Occipital lobe (tissue), 2 donors: ENCODE data around the gene CHST11. TPM values are rescaled to one million over a fixed set of nuclear protein-coding genes. Genes with fewer than 3 reads are reported as not detected.
"Not testable (repeated sequence)": the region's sequence is repeated elsewhere in the genome, so short reads cannot be mapped to it uniquely, and the experiment has no call there.

Experiments
- DNase-seq: peaks from one replicate; lab custom pipeline; 2025; lab: John Stamatoyannopoulos, UW
- total RNA-seq: library from RNA; depleted of rRNA; stranded (reverse); fragments of >200 nt; gene quantifications from one replicate; pipeline ENCODE4 v1.2.3, GENCODE V29; 2014

CHST11 gene
- total RNA-seq, 1 donor from 2014 or later = 29.0 TPM

DNA sequence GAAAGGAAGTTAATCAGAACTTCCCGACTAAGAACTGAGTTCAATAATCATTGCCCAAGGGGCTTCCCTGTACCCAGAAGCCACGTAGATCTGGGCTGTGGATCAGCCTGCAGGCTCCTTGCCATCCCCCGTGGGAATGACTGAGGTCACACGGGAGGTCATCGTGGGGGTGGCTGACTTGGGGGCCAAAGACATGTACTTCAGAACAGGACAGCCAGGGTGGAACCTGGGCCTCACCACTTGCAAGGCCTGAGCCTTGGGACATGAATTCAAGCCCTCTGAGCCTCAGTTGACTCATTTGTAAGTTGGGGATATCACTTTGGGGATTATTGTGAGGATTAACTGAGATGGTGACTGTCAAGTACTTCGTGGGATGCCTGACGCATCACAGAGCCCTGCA, 280.4 kb downstream of the CHST11 start:
- DNase-seq = no peak

DNA sequence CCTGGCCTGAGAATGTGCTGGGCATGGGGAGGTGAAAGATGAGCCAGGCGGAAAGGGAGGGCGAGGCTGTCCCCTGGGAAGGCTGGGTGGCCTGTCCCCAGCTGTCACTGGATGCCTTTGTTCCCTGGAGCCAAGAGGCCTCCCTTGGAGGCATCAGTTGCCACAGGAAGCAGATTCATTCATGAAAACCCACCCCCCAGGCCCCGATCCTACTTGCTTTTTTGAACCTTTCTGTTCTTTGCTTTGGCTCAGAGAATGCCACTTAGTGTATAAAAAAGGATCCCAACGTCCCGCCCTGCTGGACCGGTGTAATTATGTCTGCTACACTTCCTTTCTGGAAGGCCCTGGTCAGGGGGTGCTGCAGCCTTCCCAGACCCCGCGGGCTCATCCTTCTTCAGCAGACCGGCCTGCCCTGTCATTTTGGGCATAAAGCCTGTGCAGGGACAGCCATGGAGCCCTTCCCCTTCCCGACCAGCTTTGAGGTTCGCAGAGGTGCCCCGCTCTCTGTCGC, 281.1 kb downstream of the CHST11 start:
- DNase-seq = no peak

DNA sequence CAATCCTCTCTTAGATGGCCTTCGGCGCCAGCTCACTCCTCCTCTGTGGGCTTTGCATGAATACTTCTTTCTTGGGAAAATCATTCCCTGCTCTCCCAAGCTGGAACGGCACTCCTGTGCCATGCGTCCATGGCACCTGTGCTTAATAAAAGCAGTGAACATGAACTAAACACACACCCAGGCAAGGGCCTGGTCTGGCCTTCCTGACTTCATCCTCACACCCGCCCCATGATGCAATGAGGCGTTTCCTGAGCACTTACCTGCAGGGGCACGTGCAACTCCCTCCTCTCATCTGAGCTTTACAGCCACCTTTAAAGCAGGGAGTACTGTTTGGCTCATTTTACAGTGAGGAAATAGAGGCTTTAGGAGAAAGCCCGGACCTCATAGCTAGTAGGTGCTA, 281.6 kb downstream of the CHST11 start:
- DNase-seq = no peak

DNA sequence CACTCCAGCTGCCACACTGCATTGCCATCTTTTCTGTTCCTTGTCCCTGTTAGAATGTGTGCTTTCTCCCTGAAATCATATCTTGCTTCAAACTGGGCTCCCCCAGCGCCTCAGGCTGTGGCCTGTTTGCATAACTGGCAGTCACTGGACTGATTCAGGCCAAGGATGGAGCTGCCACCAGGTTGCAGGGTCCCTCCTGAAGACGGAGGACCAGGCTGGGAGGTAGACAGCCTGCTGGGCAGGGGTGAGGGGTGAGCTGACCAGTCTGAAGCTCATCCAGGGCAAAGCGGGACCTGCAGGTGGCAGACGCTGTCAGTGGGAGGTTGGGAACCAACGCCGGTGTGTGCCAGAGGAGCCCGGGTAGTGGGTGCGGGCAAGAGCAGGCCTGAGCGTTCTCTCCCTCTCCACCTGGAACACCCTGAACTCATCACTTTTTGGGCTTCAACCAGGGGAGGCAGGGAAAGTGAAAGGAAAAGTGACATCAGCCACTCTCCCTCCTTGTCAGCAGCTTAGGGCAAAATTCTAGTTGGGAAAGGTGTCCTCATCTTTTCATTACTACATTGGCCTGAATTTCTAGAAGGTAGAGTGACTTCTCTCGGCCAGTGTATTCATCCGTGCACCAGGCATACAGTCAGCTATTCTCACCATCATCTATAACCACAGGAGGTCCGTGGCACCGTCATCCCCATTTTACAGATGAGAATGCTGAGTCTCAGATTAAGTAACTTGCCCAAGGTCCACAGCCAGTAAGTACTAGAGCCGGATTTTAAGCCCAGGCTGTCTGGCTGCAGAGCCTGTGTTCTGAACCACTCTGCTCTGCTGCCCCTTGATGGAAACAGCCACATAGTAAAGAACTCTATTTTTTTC, 282.3 kb downstream of the CHST11 start:
- no peak for DNase-seq

DNA sequence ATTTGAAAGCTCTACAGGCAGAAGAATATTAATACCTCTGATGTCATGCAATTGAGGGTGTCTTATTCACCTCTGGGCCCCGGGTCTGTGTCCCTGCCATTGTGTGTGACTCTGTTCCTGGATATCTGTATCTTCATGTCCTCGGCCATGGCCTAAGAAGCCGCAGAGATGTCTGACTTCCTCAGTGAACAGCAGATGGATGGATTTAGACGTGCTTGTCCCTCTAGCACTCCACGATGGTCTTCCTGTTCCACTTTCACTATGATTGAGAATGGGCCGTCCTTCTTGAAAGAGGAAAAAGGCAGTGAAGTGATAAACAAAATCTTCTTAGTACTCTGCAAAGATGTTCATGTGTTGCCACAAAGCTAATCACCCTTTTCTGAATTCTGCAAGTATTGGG, 283.9 kb downstream of the CHST11 start:
- DNase-seq = no peak

DNA sequence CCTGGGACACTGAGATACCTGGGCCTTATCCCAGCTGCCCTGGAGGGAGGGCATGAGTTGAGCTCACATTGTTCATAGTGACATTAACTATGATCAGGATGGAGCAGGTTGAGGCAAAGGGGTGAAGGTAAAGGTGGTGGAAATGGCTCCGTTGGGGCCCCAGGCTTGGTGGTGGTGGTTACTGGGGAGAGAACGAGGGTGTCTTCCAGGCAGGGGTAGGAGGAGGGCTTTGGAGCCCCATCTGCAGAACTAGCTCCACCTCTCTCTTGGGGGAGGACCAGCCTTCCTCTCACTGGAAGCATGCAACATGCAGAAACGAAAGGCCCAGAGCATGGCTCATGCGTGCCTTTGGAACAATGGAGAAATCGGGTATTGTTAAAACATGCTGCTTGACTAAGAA, 284.3 kb downstream of the CHST11 start:
- DNase-seq = no peak

DNA sequence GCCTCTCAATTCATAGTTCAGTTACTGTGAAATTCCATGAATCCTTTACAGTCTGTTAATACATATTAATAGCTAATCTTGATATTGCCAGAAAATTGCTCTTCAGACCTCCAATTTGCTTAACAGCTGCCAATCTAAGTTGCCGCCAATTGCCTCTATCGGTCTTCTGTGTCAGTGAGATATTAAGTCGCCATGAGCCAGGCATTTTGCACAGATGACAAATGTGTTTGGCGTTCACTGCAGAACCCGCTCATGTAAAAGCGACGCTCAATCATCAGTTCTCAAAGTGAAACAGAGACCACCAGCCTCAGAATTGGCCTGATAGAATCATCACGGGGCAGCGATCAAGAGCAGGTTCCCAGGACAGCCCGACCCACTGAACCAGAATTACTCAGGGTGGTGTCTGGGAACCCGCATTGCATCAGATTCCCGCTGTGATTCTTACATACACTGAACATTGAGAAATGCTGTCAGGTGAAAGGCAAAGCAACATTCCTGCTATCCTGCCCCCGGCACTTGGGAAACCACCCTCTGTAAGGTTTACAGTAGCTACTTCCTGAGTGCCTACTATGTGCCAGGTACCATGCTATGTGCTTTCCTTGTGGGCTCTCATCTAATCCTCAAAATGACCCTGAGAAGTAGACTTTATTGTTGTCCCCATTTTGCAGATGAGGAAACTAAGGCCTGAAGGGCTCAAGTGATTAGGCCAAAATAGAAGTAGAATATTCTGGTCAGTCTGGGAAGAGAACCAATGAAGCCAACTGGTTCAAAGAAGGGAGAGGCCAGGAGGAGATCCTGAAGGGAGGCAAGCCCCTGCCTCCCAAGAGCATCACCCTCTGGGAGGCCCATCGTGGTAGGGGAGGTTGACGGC, 285.0 kb downstream of the CHST11 start:
- no peak for DNase-seq

DNA sequence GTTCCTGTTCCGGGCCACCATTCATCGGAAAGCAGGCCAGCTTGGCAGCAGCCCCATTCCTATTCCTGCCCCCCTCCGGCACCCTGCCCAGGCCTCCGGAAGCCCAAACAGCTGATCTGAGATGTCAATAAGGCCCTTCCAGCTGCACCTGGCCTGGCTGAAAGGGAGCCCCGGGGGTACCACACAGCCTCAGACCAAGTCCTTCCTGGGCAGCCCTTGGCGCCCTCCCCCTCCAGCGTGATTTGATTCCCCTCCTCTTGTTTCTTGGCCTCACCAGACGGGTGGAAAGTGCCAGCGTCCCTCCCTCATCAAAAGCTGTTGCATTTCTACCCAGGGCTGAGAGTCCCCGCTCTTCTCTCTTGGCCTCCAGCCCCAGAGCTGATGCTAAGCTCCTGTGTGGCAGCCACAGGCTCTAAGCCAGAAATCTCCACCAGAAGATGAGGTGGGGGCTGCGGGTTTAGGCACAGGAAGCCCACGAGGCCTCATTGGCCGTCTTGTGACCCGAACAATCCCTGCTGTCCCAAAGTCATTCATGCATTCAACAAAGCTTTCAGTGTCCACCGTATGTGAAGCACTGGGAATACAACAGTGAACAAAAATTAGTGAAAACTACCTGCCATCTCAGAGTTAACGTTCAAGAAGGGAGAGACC, 285.9 kb downstream of the CHST11 start:
- DNase-seq = peak; percentile 62

DNA sequence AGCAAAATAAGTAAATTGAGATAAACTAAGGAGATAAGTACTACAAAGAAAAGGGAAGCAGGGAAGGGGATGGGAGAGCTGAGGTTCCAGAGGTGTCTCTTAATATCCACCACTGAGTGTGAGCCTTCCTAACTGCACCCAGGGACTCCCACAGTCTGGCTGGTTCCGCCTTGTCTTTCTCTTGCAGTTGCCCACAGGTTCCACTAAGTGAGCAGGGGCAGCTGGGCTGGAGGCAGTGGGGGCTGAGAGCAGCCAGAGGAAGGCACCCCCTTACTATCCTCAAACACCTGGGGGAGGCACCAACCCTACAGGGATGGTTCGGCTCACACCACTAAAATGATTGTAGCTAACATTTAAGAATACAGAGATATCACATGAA, 286.4 kb downstream of the CHST11 start:
- DNase-seq = no peak

DNA sequence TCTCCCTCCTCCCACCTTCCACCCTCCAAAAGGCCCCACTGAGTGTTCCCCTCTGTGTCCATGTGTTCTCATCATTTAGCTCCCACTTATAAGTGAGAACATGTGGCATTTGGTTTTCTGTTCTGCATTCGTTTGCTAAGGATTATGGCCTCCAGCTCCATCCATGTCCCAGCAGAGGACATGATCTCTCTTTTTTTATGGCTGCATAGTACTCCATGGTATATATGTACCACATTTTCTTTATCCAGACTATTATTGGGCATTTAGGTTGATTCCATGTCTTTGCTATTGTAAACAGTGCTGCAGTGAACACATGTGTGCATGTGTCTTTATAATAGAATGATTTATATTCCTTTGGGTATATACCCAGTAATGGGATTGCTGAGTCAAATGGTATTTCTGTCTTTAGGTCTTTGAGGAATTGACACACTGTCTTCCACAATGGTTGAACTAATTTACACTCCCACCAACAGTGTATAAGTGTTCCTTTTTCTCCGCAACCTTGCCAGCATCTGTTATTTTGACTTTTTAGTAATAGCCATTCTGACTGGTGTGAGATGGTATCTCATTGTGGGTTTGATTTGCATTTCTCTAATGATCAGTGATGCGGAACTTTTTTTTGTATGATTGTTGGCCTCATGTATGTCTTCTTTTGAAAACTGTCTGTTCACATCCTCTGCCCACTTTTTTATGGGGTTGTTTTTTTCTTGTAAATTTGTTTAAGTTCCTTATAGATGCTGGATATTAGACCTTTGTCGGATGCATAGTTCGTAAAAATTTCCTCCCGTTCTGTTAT, 287.2 kb downstream of the CHST11 start:
- DNase-seq = not testable (repeated sequence)

DNA sequence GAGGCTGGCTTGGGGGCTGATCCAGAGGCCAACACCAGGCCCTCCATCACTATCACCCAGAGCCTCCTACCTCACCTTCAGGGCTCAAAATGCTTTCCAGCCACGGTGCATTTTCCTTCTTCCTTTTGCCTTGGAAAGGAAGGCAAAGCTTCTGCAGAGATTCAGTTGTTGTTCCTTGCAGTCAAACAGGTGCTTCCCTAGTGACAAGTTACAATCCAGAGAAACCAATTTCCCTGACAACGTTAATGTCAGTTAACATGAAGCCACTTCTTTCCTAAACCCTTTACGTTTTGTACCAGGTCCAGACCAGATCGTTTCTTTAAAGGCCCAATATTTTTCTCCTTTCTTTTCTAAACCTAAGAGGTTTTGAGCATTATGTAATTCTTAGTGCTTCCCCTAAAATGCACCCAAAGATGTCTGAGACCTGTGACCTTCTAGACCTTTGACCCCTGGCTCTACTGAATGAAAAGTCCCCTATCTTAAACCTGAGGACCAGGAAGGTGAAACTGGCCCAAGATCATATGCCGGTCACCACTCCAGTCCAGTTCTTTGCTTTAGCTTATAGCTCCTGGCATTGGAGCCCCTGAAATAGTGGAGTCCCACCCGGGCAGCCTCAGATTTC, 289.8 kb downstream of the CHST11 start:
- DNase-seq = no peak

DNA sequence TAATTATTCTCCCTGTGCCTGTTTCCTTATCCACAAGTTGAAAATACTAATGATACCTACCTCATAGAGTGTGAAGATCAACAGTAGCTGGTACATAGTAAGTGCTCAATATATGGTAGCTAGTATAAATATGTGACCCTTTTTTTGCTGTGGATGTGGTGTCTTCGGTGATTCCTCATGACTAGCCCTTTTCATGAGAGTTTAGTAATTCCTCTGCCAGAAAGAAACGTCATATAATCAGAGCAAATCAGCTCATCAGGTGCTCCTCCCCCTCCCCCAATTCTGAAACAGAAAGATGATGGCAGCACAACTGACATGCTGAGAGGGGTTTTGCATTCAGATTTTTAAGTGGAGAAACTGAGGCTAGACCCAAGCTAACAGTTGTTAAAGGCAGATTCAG, 290.6 kb downstream of the CHST11 start:
- DNase-seq = no peak

DNA sequence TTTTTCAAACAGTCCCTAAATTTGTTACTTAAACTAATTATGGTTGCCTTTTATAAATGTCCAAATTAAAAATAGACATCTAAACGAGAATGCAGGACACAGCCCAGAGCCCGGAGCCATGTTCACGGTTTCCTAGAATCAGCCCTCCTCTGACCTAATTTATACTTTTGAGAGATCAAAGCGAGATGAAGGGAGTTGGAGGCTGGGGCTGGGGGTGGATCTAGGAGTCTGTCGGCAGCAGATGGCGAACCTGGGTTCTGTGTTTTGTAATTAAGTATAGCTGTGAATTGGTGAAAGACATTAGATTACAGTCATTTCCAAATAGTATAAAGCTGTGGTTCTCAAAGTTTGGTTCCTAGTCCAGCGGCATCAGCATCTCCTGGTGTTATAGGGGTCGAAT, 291.2 kb downstream of the CHST11 start:
- DNase-seq = no peak

DNA sequence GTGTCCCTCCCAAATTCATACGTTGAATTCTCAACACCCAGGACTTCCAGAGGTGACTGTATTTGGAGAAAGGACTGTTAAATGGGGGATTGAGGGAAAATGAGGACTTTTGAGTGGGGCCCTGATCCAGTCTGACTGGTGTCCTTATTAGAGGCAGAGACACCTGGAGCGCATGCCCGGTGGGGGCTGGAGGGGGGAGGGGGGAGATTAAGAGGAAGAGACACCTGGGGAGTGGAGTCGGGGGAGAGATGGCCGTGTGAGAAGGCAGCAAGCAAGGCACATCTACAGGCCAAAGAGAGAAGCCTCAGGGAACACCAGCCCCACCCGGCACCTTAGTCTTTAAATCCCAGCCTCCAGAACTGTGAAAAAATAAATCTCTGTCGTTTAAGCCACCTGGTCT, 291.6 kb downstream of the CHST11 start:
- DNase-seq = no peak

DNA sequence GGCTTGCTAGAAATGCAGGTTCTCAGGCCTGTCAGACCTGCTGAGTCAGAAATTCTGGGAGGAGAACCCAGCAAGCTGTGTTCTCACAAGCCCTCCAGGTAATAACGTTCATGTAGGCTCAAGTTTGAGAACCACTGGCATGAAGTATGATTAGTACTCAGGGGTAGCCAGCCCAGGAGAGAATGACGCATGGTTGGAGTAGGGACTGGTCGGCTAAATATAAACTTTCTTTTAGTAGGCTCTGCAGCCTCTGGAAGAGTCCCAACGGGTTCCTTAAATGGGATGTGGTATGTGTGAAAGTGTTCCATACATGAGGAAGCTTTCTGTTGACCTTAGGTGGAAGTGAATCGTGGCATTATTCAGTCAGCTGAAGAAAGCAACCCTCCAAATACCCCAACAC, 292.0 kb downstream of the CHST11 start:
- no peak for DNase-seq

DNA sequence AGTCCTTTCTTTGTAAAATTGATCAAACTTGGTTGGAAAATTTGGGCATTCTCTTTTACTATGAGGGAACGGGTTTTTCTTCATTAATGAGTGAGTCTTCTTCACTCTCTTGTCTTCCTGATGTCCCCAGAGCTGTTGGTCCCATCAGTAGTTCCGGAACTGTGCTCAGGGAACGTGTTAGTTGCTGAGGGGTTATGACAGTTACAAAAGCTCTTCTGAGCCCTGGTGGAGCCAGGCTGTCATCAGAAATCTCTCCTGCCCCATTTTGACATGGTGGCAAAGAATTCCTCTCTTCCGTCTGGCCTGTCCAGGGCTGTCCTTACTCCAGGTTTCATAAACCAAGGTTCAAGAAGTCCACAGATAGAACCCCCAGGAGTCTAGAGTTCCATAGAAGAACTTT, 292.8 kb downstream of the CHST11 start:
- no peak for DNase-seq

DNA sequence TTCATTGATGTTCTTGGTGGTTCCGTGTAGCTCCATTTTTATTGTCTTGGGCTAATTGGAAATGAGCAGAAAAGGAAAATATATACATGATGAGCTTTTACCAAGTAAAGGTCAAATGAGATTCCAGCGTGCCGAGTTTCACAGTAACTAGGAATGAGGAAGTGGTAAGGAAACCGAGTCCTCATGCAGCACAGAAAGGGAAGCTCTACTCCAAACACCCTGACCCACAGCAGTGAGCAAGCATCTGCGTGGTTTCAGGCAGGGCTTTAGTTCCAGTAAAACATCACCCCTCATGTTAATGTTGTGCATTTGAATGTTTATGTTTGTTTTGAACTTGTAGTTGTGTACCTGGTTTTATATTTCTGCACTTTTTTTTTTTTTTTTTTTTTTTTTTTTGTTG, 293.3 kb downstream of the CHST11 start:
- DNase-seq = no peak

DNA sequence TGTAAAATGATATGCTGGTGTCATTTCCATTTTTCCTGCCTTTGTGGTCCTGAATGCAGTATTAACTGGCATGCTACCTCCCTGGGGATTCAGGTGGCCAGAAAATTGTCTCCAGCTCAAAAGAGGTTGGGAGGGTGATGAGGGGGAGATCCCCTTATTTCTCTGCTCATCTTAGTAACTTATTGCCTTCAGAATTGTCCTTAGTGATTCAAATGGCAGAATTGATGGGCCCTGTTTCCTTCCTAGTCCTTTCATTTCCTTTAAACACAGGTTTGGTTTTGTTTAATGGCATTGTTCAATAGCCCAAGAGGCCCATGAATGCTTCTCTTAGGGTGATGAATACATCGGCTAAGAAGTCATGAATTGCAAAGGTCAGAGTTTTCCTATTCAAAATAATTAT, 294.4 kb downstream of the CHST11 start:
- no peak for DNase-seq

DNA sequence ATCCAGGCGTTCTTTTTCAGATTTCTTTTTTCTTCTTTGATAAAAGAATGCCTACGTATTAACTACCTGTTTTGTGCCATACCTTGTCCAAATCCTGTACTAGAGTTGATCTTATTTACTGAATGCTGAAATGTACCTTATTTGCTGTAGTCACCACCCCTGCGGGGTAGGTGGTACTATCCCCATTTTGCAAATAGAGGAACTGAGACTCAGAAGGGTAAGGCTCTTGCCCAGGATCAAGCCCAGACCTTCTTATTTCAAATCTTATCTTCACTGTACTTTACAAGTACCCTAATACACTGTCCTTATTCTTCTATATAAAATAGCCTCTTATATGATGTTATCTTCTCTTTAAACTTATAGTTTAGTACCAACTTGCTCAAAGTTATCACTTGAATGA, 294.8 kb downstream of the CHST11 start:
- no peak for DNase-seq

DNA sequence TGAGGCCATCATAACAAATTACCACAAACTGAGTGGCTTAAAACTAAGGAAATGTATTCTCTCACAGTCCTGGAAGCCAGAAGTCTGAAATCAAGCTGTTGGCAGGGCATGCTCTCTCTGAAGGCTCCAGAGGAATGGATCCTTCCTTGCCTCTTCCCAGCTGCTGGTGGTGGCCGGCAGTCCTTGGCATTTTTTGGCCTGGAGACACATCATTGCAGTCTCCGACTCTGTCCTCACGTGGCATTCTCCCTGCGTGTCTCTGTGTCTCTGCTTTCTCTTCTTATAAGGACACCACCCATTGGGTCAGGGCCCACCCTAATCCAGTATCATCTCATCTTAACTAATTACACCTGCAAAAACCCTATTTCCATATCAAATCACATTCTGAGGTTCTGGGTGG, 295.3 kb downstream of the CHST11 start:
- no peak for DNase-seq

DNA sequence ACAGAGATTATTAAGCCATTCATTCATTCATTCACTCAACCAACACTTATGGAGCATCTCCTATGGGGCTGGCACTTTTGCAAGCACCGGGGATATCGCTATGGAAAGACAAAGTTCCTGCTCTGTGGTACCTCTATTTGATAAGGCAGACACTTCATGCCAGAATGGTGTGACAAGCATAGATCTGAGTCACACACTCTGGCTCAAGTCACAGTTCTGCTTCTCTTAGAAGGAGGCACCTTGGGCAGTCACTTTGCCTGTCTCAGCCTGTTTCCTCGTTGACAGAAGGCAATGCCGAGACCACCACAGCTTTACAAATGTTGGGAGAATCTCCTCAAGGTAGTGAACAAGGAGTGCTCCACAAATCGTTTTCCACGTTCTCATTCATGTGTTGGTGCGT, 296.1 kb downstream of the CHST11 start:
- no peak for DNase-seq
